Gastroesophageal sphincter (tissue), 4 donors: Measurements from ENCODE around the gene BTRC. TPM values are rescaled to one million over a fixed set of nuclear protein-coding genes. Genes with fewer than 3 reads are reported as not detected.
"Not testable (repeated sequence)": the region's sequence is repeated elsewhere in the genome, so short reads cannot be mapped to it uniquely, and the experiment has no call there.

ENCODE experiments used
- ATAC-seq: fragments of 150-250 bp; one replicate; pipeline ENCODE4 v1.9.1; 2016; ENCODE audit warnings: mild to moderate bottlenecking, moderate library complexity
- H3K27ac ChIP-seq, 4 donors: fragments of 200-600 bp; sonication (generic) in 3 of 4; 1 replicate in 3 of 4; 2 replicates in 1 of 4; pipeline ENCODE4 v1.5.1; 2016 to 2019
- H3K27me3 ChIP-seq: fragments of 200-600 bp; sonication (generic); one replicate; pipeline ENCODE4 v1.5.1; 2019
- H3K36me3 ChIP-seq, 2 donors: fragments of 200-600 bp; sonication (generic); one replicate each; pipeline ENCODE4 v1.5.1; 2019; ENCODE audit warnings: control low read depth in 1 of 2
- H3K4me1 ChIP-seq, 3 donors: fragments of 200-600 bp; sonication (generic); 1 replicate in 2 of 3; 2 replicates in 1 of 3; pipeline ENCODE4 v1.5.1; 2016 to 2019; ENCODE audit warnings: control low read depth in 2 of 3
- H3K4me3 ChIP-seq, 2 donors: fragments of 200-600 bp; sonication (generic); one replicate each; pipeline ENCODE4 v1.5.1; 2019; ENCODE audit warnings: mild to moderate bottlenecking in 1 of 2, moderate library complexity in 1 of 2
- H3K9me3 ChIP-seq, 3 donors: fragments of 200-600 bp; sonication (generic); one replicate each; pipeline ENCODE4 v1.5.1; 2017 to 2019; ENCODE audit warnings: control low read depth in 2 of 3
- CTCF ChIP-seq, 4 experiments: fragments of 200-600 bp in 2 of 4; fragments of 450-650 bp in 2 of 4; sonication (generic) in 1 of 4; IDR thresholded peaks; one replicate each; pipeline ENCODE4 v1.5.1; 2017 to 2019; ENCODE audit warnings: antibody characterized with exemption in 4 of 4, mild to moderate bottlenecking in 2 of 4, moderate library complexity in 2 of 4
- EP300 ChIP-seq: sonication (generic); formaldehyde crosslinking; IDR thresholded peaks from one replicate; pipeline ENCODE4 v1.6.1; 2017; ENCODE audit warnings: antibody characterized with exemption, mild to moderate bottlenecking
- POLR2A ChIP-seq, 2 donors: fragments of 450-650 bp; IDR thresholded peaks; one replicate each; pipeline ENCODE4 v1.6.1; 2017; ENCODE audit warnings: antibody characterized with exemption in 2 of 2, mild to moderate bottlenecking in 2 of 2, moderate library complexity in 1 of 2
- POLR2AphosphoS5 ChIP-seq: sonication (generic); formaldehyde crosslinking; IDR thresholded peaks from one replicate; pipeline ENCODE4 v1.6.1; 2017; ENCODE audit warnings: antibody characterized with exemption
- WGBS, 2 donors: methylation state at CpG; one replicate each; pipeline ENCODE4 v1.1.5; 2018; ENCODE audit warnings: low coverage in 1 of 2; 5-methylcytosine and 5-hydroxymethylcytosine counted together
- total RNA-seq, 4 donors: library from RNA; depleted of rRNA; stranded (reverse); fragments of >200 nt; gene quantifications; one replicate each; pipeline ENCODE4 v1.1.0, GENCODE V29; 2016

Gene BTRC
- total RNA-seq, 4 donors from 2014 or later = 9.0 to 15.6 (median 14.1) TPM

- Histone ChIP-seq H3K27me3 (no peaks in the 10 kb centered on the region), H3K9me3 (peaks cover 0 to 12% (median 0%) of the 10 kb centered on the region in 3 donors), H3K27ac (no peak overlapping the region), H3K36me3 (peaks cover 0 to 12% of the 10 kb centered on the region in 2 donors), H3K4me1 (no peaks in the 10 kb centered on the region), H3K4me3 (no peak overlapping the region)
- 20 to 67% methylated on average over 1 to 2 of the region's 2 CpGs for WGBS, 2 donors
- no peak for TF ChIP-seq CTCF (IDR thresholded peaks at IDR 0.05)
- TF ChIP-seq POLR2AphosphoS5 = no peak
- ATAC-seq = no peak
Measured at GRCh38 chr10:101414034-101414433, 60.1 kb downstream of the BTRC start.

- no peaks in the 10 kb centered on the region for H3K4me1 ChIP-seq
- TF ChIP-seq POLR2AphosphoS5 = no peak
- no peak for TF ChIP-seq EP300
- no peak for TF ChIP-seq POLR2A (IDR thresholded peaks at IDR 0.05)
- TF ChIP-seq CTCF (IDR thresholded peaks at IDR 0.05) = no peak
- peaks cover 0 to 12% (median 0%) of the 10 kb centered on the region in 3 donors for H3K9me3 ChIP-seq
- WGBS, 2 donors = 84 to 98% methylated on average over 3 of the region's 3 CpGs
- no peak for ATAC-seq
- H3K27ac ChIP-seq = no peak overlapping the region
- no peak overlapping the region for H3K4me3 ChIP-seq
- no peaks in the 10 kb centered on the region for H3K36me3 ChIP-seq
- no peaks in the 10 kb centered on the region for H3K27me3 ChIP-seq
Measured at GRCh38 chr10:101415884-101416283, 61.9 kb downstream of the BTRC start.

- not testable (repeated sequence) for H3K36me3 ChIP-seq, H3K9me3 ChIP-seq, H3K4me3 ChIP-seq, H3K27me3 ChIP-seq, H3K27ac ChIP-seq, ATAC-seq, H3K4me1 ChIP-seq
- WGBS, 2 donors = 100% methylated on average over 1 of the region's 1 CpG; no CpG with 5 or more reads in 1 of the 2 donors
Measured at GRCh38 chr10:101421967-101422366, 68.0 kb downstream of the BTRC start.

- Histone ChIP-seq H3K36me3 (peaks cover 0 to 4% of the 10 kb centered on the region in 2 donors), H3K27ac (no peak overlapping the region), H3K27me3 (no peaks in the 10 kb centered on the region), H3K4me1 (no peaks in the 10 kb centered on the region), H3K9me3 (no peaks in the 10 kb centered on the region), H3K4me3 (no peak overlapping the region)
- 86 to 100% methylated on average over 2 to 4 of the region's 4 CpGs for WGBS, 2 donors
- ATAC-seq = no peak
- TF ChIP-seq POLR2AphosphoS5 (no peak), CTCF (IDR thresholded peaks at IDR 0.05) (no peak), EP300 (no peak), POLR2A (IDR thresholded peaks at IDR 0.05) (no peak)
Measured at GRCh38 chr10:101425535-101425934, 71.6 kb downstream of the BTRC start.

- Histone ChIP-seq H3K27me3 (no peaks in the 10 kb centered on the region), H3K4me1 (no peaks in the 10 kb centered on the region), H3K27ac (no peak overlapping the region), H3K9me3 (no peaks in the 10 kb centered on the region), H3K4me3 (no peak overlapping the region), H3K36me3 (peaks cover 0 to 8% of the 10 kb centered on the region in 2 donors)
- TF ChIP-seq POLR2AphosphoS5 = no peak
- no peak for TF ChIP-seq CTCF (IDR thresholded peaks at IDR 0.05)
- no peak for TF ChIP-seq EP300
- no peak for TF ChIP-seq POLR2A (IDR thresholded peaks at IDR 0.05)
- no peak for ATAC-seq
- WGBS, 2 donors = 92 to 99% methylated on average over 3 of the region's 3 CpGs
Measured at GRCh38 chr10:101428036-101428435, 74.1 kb downstream of the BTRC start.
